Measurements from ENCODE around the gene USP38.

DNA sequence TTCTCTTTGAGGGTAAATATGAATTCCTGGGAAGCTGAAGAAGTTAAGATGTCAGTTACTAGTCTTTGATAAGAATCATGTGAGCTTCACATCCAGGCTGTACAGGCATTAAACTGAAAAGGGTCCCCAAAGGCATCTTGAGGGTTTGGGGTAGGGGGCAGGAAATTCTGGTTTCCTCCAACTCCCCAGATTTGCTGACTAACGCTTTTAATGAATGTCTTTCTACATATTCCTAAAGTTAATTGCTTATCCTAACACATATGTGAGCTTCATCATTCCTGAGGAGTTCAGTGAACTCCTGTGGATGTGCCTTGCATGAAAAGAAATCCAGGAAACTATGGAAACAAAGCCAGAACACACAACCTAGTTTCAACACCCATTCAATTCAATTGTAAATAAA is 78.1 kb downstream of the USP38 start:
- TF ChIP-seq, protein P1, sequence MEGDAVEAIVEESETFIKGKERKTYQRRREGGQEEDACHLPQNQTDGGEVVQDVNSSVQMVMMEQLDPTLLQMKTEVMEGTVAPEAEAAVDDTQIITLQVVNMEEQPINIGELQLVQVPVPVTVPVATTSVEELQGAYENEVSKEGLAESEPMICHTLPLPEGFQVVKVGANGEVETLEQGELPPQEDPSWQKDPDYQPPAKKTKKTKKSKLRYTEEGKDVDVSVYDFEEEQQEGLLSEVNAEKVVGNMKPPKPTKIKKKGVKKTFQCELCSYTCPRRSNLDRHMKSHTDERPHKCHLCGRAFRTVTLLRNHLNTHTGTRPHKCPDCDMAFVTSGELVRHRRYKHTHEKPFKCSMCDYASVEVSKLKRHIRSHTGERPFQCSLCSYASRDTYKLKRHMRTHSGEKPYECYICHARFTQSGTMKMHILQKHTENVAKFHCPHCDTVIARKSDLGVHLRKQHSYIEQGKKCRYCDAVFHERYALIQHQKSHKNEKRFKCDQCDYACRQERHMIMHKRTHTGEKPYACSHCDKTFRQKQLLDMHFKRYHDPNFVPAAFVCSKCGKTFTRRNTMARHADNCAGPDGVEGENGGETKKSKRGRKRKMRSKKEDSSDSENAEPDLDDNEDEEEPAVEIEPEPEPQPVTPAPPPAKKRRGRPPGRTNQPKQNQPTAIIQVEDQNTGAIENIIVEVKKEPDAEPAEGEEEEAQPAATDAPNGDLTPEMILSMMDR (IDR thresholded peaks at IDR 0.05; ENCODE audit: low read depth, low read length) = no peak
- no peak for TF ChIP-seq EZH2phosphoT487 (IDR thresholded peaks at IDR 0.05; ENCODE audit: low read depth)

All from OCI-LY3 (cell line).